SK-N-SH (cell line): ENCODE results near the gene PLA2G2C. TPM values are rescaled to one million over a fixed set of nuclear protein-coding genes. Genes with fewer than 3 reads are reported as not detected.

Experiments used
- CTCF ChIA-PET: fragments of 300-600, 350-600 bp; formaldehyde crosslinking; extraction: SDS; loops from one replicate; lab custom pipeline; 2021; lab: Yijun Ruan, JAX
- POLR2A ChIA-PET: fragments of 350-600 bp; sonication (Branson Sonifier 250); formaldehyde crosslinking; extraction: SDS; loops from one replicate; lab custom pipeline; 2020; ENCODE audit warnings: antibody characterized with exemption, inconsistent platforms; lab: Yijun Ruan, JAX
- DNase-seq: peaks from one replicate; pipeline ENCODE4 v3.0.0; 2012
- H2AFZ ChIP-seq: fragments of 200-600 bp; sonication (generic); 2 replicates; pipeline ENCODE4 v1.8.1; 2016; ENCODE audit warnings: antibody characterized with exemption, mild to moderate bottlenecking, low read depth
- H3F3A ChIP-seq: fragments of 200-600 bp; sonication (generic); replicated peaks from 2 replicates; pipeline ENCODE3; 2016; ENCODE audit warnings: antibody characterized with exemption, mild to moderate bottlenecking; ENCODE audit not compliant: insufficient read depth
- H3K27ac ChIP-seq, 2 experiments: fragments of 200-500 bp in 1 of 2; fragments of 200-600 bp in 1 of 2; sonication (Bioruptor generic) in 1 of 2; sonication (generic), shearing (Covaris generic) in 1 of 2; 2 replicates each; pipeline versions ENCODE4 v1.5.1 to v1.6.1; 2014 to 2016; ENCODE audit warnings: low read depth in 2 of 2, inconsistent platforms in 1 of 2, low read length in 1 of 2, mild to moderate bottlenecking in 1 of 2, mixed read lengths in 1 of 2
- H3K27me3 ChIP-seq: fragments of 200-600 bp; sonication (generic), shearing (Covaris generic); 2 replicates; pipeline ENCODE4 v1.6.1; 2016; ENCODE audit warnings: mixed run types; ENCODE audit not compliant: insufficient read depth
- H3K36me3 ChIP-seq, 2 experiments: fragments of 200-500 bp in 1 of 2; fragments of 200-600 bp in 1 of 2; sonication (Bioruptor generic) in 1 of 2; sonication (generic) in 1 of 2; replicated peaks in 1 of 2; 2 replicates each; pipeline versions ENCODE3 to v1.5.1; 2014 to 2016; ENCODE audit warnings: low read length in 1 of 2, mild to moderate bottlenecking in 1 of 2; ENCODE audit not compliant: insufficient read depth in 2 of 2, control insufficient read depth in 1 of 2
- H3K4me1 ChIP-seq, 2 experiments: fragments of 200-500 bp in 1 of 2; fragments of 200-600 bp in 1 of 2; sonication (Bioruptor generic) in 1 of 2; sonication (generic), shearing (Covaris generic) in 1 of 2; 2 replicates each; pipeline versions ENCODE4 v1.5.1 to v1.6.1; 2014 to 2016; ENCODE audit warnings: low read depth in 1 of 2, low read length in 1 of 2, mixed run types in 1 of 2; ENCODE audit not compliant: insufficient read depth in 2 of 2, control insufficient read depth in 1 of 2
- H3K4me2 ChIP-seq: fragments of 200-600 bp; sonication (generic), shearing (Covaris generic); 2 replicates; pipeline ENCODE4 v1.6.1; 2017; ENCODE audit warnings: mixed run types
- H3K4me3 ChIP-seq, 2 experiments: fragments of 200-500 bp in 1 of 2; fragments of 200-600 bp in 1 of 2; sonication (Bioruptor generic) in 1 of 2; sonication (generic), shearing (Covaris generic) in 1 of 2; 2 replicates each; pipeline versions ENCODE4 v1.5.1 to v1.8.1; 2014 to 2016; ENCODE audit warnings: low read depth in 2 of 2, inconsistent platforms in 1 of 2, low read length in 1 of 2, mild to moderate bottlenecking in 1 of 2, mixed read lengths in 1 of 2, moderate library complexity in 1 of 2
- H3K79me2 ChIP-seq: fragments of 200-600 bp; sonication (generic); 2 replicates; pipeline ENCODE4 v1.8.1; 2017; ENCODE audit warnings: mild to moderate bottlenecking; ENCODE audit not compliant: insufficient read depth
- H3K9ac ChIP-seq: fragments of 200-600 bp; sonication (generic); 2 replicates; pipeline ENCODE4 v1.6.1; 2017; ENCODE audit warnings: mixed run types
- H3K9me2 ChIP-seq: fragments of 200-600 bp; sonication (generic); 2 replicates; pipeline ENCODE4 v1.6.1; 2017; ENCODE audit warnings: mixed run types
- H3K9me3 ChIP-seq: fragments of 200-600 bp; sonication (generic); 2 replicates; pipeline ENCODE4 v1.6.1; 2017; ENCODE audit warnings: mixed run types, mild to moderate bottlenecking, moderate library complexity
- H4K20me1 ChIP-seq: fragments of 200-600 bp; sonication (generic); 2 replicates; pipeline ENCODE4 v1.6.1; 2017; ENCODE audit warnings: mild to moderate bottlenecking, mixed run types; ENCODE audit not compliant: insufficient read depth
- EZH2phosphoT487 ChIP-seq: fragments of 200-600 bp; sonication (generic); IDR thresholded peaks from 2 replicates; pipeline ENCODE4 v1.6.1; 2017; ENCODE audit warnings: low read depth, mixed run types, mild to moderate bottlenecking, antibody characterized with exemption, moderate library complexity, borderline replicate concordance
- GATA2 ChIP-seq: sonication (generic); formaldehyde crosslinking; IDR thresholded peaks from 2 replicates; pipeline ENCODE4 v1.5.0; 2020; ENCODE audit warnings: mild to moderate bottlenecking, missing genetic modification reagents
- JUND ChIP-seq: IDR thresholded peaks from 2 replicates; pipeline ENCODE4 v1.4.0; 2012
- MEF2A ChIP-seq: IDR thresholded peaks from 2 replicates; pipeline ENCODE4 v1.4.0; 2012; ENCODE audit warnings: low read depth, borderline replicate concordance
- MXI1 ChIP-seq: IDR thresholded peaks from 2 replicates; pipeline ENCODE4 v1.6.1; 2012; ENCODE audit warnings: mild to moderate bottlenecking, low read depth, low read length, improper control_type of control experiment
- POLR2AphosphoS5 ChIP-seq: IDR thresholded peaks from 2 replicates; pipeline ENCODE4 v1.6.1; 2012; ENCODE audit warnings: low read depth, low read length
- RAD21 ChIP-seq: IDR thresholded peaks from 2 replicates; pipeline ENCODE4 v1.6.1; 2012; ENCODE audit warnings: mild to moderate bottlenecking, low read length
- RCOR1 ChIP-seq: fragments of 150-350 bp; IDR thresholded peaks from 2 replicates; pipeline ENCODE4 v1.6.1; 2017; ENCODE audit warnings: antibody characterized with exemption, low read length
- RXRA ChIP-seq: IDR thresholded peaks from 2 replicates; pipeline ENCODE4 v1.4.0; 2012; ENCODE audit warnings: low read depth, mild to moderate bottlenecking, borderline replicate concordance
- TAF1 ChIP-seq: IDR thresholded peaks from 2 replicates; pipeline ENCODE4 v1.6.1; 2012; ENCODE audit warnings: low read depth, mild to moderate bottlenecking, low read length, moderate library complexity, borderline replicate concordance
- YY1 ChIP-seq: IDR thresholded peaks from 2 replicates; pipeline ENCODE4 v1.4.0; 2012; ENCODE audit warnings: low read depth, mild to moderate bottlenecking
- WGBS: methylation state at CpG from one replicate; pipeline ENCODE4 v1.1.6; 2017; ENCODE audit warnings: low lambda C conversion rate; 5-methylcytosine and 5-hydroxymethylcytosine counted together
- polyA plus RNA-seq, 3 experiments: library from polyadenylated mRNA; depleted of rRNA; stranded (reverse); fragments of >200 nt; gene quantifications; 2 replicates each; pipeline ENCODE4 v1.2.3, GENCODE V29; 2012
- TF ChIP-seq, protein P1 (sequence below): fragments of 150-350 bp; IDR thresholded peaks from 2 replicates; pipeline ENCODE4 v1.6.1; 2017; ENCODE audit warnings: antibody characterized with exemption, low read length, low read depth, borderline replicate concordance
- TF ChIP-seq, protein P2 (sequence below): IDR thresholded peaks from 2 replicates; pipeline ENCODE4 v1.4.0; 2012; ENCODE audit warnings: low read depth
- TF ChIP-seq, protein P3 (sequence below): IDR thresholded peaks from 2 replicates; pipeline ENCODE4 v1.6.1; 2012; ENCODE audit warnings: mild to moderate bottlenecking, low read depth, low read length, moderate library complexity
- TF ChIP-seq, protein P4 (sequence below): IDR thresholded peaks from 2 replicates; pipeline ENCODE4 v1.4.0; 2012; ENCODE audit warnings: low read depth, borderline replicate concordance
- TF ChIP-seq, protein P5 (sequence below): fragments of 200-600 bp; sonication (generic); IDR thresholded peaks from 2 replicates; pipeline ENCODE4 v1.6.1; 2017; ENCODE audit warnings: antibody characterized with exemption, mild to moderate bottlenecking, moderate library complexity
- TF ChIP-seq, protein P6 (sequence below): fragments of 150-350 bp; IDR thresholded peaks from 2 replicates; pipeline ENCODE4 v1.6.1; 2016; ENCODE audit warnings: mild to moderate bottlenecking, low read depth, low read length

The PLA2G2C gene
- polyA plus RNA-seq, 1 of the 3 experiments (the other 2 are of a cell fraction), result not detected

DNA sequence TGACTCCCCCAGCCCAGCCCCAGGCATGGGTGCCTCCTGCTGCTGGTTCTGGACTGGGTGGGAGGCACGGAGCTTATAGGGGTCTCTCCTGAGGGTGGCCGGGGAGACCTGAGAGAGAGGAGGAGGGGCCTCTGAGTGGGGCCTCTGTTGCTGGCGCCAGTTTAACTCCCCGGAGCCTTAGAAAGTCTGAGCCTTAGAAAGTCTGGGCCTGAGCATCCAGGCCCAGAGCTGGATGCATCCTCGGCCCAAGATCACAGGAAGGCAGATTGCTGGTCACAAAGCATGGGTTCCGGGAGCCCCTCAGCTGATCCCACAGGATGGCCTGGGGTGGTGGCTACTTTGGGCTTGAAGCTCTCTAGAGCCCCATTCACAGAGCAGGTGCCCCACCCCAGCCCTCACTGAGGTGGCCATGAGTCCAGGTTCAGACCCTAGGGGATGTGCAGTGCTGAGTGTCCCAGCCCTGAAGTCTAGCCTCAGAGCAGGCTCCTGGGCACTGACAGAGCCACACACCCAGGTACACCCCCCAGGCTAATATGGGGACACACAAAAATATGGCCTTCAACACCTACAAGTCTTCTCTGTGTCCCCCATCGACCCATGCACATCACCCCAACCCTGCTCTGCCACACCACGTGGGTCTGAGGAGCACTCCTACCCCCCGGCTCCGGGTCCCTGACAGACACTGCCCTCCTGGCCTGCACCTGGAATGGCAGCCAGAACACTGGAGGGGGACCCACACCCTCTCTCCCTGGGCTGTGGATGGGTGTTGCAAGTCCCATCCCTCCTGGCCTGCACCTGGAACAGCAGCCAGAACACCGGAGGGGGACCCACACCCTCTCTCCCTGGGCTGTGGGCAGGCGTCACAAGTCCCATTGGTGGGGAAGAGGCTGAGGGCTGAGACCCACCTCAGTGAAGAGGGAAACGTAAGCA, 37.5 kb downstream of the PLA2G2C start (continued):
- TF ChIP-seq, protein P1, sequence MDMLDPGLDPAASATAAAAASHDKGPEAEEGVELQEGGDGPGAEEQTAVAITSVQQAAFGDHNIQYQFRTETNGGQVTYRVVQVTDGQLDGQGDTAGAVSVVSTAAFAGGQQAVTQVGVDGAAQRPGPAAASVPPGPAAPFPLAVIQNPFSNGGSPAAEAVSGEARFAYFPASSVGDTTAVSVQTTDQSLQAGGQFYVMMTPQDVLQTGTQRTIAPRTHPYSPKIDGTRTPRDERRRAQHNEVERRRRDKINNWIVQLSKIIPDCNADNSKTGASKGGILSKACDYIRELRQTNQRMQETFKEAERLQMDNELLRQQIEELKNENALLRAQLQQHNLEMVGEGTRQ, result no peak

DNA sequence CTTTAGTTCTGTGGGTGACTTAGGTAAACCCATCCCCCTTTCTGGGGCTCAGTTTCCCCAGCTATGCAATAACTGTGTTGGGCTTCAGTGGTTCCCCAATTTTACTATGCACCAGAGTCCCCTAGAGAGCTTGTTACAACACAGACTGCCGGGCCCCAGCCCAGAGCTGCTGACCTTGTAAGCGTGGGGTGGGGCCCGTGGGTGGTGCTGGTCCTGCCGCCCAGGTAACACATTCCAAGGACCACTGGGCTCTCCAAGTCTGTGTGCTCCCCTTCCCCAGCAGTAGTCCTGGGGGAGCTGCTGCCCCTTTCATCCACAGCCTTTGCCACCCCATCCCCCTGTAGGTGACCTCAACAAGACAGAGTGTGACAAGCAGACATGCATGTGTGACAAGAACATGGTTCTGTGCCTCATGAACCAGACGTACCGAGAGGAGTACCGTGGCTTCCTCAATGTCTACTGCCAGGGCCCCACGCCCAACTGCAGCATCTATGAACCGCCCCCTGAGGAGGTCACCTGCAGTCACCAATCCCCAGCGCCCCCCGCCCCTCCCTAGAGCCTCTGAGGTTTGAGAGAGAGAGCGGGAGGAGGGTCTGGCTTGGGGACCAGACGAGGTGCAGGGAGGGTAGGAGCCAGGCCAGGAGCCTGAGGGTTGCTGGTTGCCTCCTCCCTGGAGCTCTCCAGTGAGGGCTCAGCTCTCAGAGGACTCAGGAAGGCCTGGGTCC, 38.3 kb downstream of the PLA2G2C start:
- Histone ChIP-seq H3K27me3 (no peaks in the 10 kb centered on the region; the same call in 1 of the 2 replicates), H2AFZ (no peak overlapping the region), H3K27ac (no peak overlapping the region), H4K20me1 (no peaks in the 10 kb centered on the region), H3K79me2 (no peaks in the 10 kb centered on the region), H3F3A (no peaks in the 10 kb centered on the region), H3K4me1 (peaks cover 0 to 5% of the 10 kb centered on the region in 2 experiments; a peak in 1 of 4 replicates), H3K4me3 (no peak overlapping the region), H3K9me2 (no peaks in the 10 kb centered on the region), H3K9ac (no peak overlapping the region), H3K4me2 (no peak overlapping the region), H3K36me3 (no peaks in the 10 kb centered on the region), H3K9me3 (no peaks in the 10 kb centered on the region)
- no peak for DNase-seq
- WGBS, result 74% methylated on average over 11 of the region's 13 CpGs
- POLR2A ChIA-PET, result no interaction called here
- CTCF ChIA-PET, result interaction anchor here (1.8 to 17.8 kb wide), 3 partner anchors 15 to 232 kb away, joined by 4 to 243 read pairs (median 103); partner anchors contain the start of gene PLA2G2E
- TF ChIP-seq RCOR1 (no peak), EZH2phosphoT487 (no peak), MEF2A (no peak), MXI1 (no peak), GATA2 (CRISPR knock-in tag) (no peak), RAD21 (no peak), JUND (no peak), TAF1 (no peak), YY1 (no peak), POLR2AphosphoS5 (no peak), RXRA (no peak)
- TF ChIP-seq, protein P1, result no peak
- TF ChIP-seq, protein P2, sequence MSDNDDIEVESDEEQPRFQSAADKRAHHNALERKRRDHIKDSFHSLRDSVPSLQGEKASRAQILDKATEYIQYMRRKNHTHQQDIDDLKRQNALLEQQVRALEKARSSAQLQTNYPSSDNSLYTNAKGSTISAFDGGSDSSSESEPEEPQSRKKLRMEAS, result no peak
- TF ChIP-seq, protein P3, sequence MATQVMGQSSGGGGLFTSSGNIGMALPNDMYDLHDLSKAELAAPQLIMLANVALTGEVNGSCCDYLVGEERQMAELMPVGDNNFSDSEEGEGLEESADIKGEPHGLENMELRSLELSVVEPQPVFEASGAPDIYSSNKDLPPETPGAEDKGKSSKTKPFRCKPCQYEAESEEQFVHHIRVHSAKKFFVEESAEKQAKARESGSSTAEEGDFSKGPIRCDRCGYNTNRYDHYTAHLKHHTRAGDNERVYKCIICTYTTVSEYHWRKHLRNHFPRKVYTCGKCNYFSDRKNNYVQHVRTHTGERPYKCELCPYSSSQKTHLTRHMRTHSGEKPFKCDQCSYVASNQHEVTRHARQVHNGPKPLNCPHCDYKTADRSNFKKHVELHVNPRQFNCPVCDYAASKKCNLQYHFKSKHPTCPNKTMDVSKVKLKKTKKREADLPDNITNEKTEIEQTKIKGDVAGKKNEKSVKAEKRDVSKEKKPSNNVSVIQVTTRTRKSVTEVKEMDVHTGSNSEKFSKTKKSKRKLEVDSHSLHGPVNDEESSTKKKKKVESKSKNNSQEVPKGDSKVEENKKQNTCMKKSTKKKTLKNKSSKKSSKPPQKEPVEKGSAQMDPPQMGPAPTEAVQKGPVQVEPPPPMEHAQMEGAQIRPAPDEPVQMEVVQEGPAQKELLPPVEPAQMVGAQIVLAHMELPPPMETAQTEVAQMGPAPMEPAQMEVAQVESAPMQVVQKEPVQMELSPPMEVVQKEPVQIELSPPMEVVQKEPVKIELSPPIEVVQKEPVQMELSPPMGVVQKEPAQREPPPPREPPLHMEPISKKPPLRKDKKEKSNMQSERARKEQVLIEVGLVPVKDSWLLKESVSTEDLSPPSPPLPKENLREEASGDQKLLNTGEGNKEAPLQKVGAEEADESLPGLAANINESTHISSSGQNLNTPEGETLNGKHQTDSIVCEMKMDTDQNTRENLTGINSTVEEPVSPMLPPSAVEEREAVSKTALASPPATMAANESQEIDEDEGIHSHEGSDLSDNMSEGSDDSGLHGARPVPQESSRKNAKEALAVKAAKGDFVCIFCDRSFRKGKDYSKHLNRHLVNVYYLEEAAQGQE, result no peak
- TF ChIP-seq, protein P4, sequence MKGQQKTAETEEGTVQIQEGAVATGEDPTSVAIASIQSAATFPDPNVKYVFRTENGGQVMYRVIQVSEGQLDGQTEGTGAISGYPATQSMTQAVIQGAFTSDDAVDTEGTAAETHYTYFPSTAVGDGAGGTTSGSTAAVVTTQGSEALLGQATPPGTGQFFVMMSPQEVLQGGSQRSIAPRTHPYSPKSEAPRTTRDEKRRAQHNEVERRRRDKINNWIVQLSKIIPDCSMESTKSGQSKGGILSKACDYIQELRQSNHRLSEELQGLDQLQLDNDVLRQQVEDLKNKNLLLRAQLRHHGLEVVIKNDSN, result no peak
- TF ChIP-seq, protein P5, sequence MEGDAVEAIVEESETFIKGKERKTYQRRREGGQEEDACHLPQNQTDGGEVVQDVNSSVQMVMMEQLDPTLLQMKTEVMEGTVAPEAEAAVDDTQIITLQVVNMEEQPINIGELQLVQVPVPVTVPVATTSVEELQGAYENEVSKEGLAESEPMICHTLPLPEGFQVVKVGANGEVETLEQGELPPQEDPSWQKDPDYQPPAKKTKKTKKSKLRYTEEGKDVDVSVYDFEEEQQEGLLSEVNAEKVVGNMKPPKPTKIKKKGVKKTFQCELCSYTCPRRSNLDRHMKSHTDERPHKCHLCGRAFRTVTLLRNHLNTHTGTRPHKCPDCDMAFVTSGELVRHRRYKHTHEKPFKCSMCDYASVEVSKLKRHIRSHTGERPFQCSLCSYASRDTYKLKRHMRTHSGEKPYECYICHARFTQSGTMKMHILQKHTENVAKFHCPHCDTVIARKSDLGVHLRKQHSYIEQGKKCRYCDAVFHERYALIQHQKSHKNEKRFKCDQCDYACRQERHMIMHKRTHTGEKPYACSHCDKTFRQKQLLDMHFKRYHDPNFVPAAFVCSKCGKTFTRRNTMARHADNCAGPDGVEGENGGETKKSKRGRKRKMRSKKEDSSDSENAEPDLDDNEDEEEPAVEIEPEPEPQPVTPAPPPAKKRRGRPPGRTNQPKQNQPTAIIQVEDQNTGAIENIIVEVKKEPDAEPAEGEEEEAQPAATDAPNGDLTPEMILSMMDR, result no peak
- TF ChIP-seq, protein P6, sequence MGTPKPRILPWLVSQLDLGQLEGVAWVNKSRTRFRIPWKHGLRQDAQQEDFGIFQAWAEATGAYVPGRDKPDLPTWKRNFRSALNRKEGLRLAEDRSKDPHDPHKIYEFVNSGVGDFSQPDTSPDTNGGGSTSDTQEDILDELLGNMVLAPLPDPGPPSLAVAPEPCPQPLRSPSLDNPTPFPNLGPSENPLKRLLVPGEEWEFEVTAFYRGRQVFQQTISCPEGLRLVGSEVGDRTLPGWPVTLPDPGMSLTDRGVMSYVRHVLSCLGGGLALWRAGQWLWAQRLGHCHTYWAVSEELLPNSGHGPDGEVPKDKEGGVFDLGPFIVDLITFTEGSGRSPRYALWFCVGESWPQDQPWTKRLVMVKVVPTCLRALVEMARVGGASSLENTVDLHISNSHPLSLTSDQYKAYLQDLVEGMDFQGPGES, result no peak
